Mucosa of stomach (tissue), 1 donor: ENCODE results near the gene SMTNL2.
"Not testable (repeated sequence)": the region's sequence is repeated elsewhere in the genome, so short reads cannot be mapped to it uniquely, and the experiment has no call there.

ENCODE experiments used
- H3K27me3 ChIP-seq: one replicate; pipeline ENCODE4 v1.7.0; 2013; ENCODE audit warnings: mild to moderate bottlenecking, low read length; ENCODE audit not compliant: control insufficient read depth, insufficient read depth
- H3K36me3 ChIP-seq: one replicate; pipeline ENCODE4 v1.7.0; 2013; ENCODE audit warnings: low read length; ENCODE audit not compliant: control insufficient read depth, insufficient read depth
- H3K4me1 ChIP-seq: one replicate; pipeline ENCODE4 v1.7.0; 2013; ENCODE audit warnings: mild to moderate bottlenecking, low read length; ENCODE audit not compliant: control insufficient read depth, insufficient read depth
- H3K4me3 ChIP-seq: one replicate; pipeline ENCODE4 v1.7.0; 2013; ENCODE audit warnings: low read length
- H3K9ac ChIP-seq: one replicate; pipeline ENCODE4 v1.7.0; 2013; ENCODE audit warnings: mild to moderate bottlenecking, low read length, moderate library complexity
- H3K9me3 ChIP-seq: one replicate; pipeline ENCODE4 v1.7.0; 2013; ENCODE audit warnings: mild to moderate bottlenecking, low read length, moderate library complexity; ENCODE audit not compliant: control insufficient read depth
- donor health status: Pancreatic carcinoma.

SMTNL2 gene

DNA sequence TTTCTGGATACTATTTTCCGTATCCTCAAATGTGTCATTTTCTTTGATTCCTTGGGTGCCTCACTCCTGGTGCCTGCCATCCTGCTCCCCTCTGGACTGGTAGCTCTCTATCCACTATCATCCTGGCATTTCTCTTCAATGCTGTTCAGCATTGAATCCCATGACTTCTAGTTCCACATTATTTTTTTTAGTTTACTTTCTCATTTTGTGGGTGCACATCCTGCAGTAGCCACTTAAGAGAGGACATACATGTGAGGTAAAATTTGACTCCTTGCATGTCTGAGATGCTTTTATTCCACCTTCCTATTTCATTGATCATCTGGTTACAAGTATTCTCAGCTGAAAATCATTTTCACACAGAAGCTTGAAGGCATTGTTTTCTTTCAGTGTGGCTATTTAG, 38.0 kb downstream of the SMTNL2 start:
- Histone ChIP-seq H3K4me3 (no peak overlapping the region), H3K9ac (no peak overlapping the region), H3K9me3 (no peaks in the 10 kb centered on the region), H3K4me1 (peaks cover 3% of the 10 kb centered on the region), H3K36me3 (no peaks in the 10 kb centered on the region), H3K27me3 (peaks cover 6% of the 10 kb centered on the region)

DNA sequence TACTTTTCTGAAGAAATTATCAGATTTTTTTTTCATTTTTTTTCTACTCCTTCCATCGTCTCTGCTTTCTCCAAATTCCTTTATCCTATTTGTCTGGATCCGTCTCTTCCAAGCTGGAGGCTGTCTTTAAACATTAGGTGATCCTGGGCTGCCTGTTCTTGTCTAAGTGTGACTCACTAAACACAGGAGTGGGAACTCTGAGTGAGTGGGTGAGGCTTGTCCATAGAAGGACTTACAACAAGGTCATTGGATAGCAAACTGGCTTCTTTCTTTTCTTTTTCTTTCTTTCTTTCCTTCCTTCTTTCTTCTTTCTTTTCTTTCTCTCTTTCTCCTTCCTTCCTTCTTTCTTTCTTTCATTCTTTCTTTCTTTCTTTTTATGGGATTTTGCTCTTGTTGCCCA, 38.9 kb downstream of the SMTNL2 start:
- H3K9ac ChIP-seq, result no peak overlapping the region
- no peaks in the 10 kb centered on the region for H3K36me3 ChIP-seq
- H3K4me3 ChIP-seq, result no peak overlapping the region
- no peaks in the 10 kb centered on the region for H3K27me3 ChIP-seq
- H3K4me1 ChIP-seq, result peaks cover 3% of the 10 kb centered on the region
- H3K9me3 ChIP-seq, result no peaks in the 10 kb centered on the region

DNA sequence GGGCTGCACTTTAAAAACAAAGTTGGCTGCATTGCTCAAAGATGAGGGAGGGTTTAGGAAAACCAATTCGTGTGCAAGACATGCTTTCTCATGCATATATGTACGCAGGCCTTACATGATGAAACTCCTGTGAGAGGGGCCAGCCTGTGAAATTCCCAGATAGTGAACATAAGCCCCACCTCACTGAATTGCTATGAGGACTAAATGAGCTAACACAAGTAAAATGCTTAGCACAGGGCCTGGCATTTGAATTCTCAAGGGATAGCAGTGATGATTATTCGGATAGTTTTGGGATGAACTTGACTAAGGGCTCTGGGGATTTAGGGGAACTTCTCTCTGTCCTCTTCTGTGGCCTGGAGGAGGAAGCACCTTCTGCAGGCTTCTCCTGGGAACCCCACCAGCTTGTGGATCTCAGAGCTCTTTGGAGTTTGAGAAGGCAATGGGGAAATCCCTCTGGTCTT, 40.2 kb downstream of the SMTNL2 start:
- H3K36me3 ChIP-seq, H3K27me3 ChIP-seq, H3K4me3 ChIP-seq, H3K9ac ChIP-seq, H3K9me3 ChIP-seq, H3K4me1 ChIP-seq: not testable (repeated sequence)

DNA sequence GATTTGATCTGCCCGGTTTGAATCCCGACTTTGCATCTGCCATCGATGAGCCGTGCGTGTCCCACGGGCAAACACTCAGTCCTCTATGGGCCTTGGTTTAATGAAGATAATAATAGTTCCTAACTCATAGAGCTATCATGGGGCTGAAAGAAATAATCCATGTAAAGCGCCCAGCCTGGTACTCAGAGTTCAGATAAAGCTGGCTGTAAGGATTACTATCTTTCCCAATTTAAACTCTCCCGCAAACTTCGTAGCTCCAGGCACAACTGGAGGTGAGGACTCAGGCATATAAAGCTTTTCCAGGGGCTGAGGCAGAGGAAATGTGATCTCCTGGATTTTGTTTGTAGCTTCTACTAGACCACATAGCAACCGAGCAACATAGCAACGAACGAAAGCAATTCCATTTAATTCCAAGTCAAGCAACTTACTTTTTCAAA, 40.9 kb downstream of the SMTNL2 start:
- Histone ChIP-seq H3K4me3 (no peak overlapping the region), H3K36me3 (no peaks in the 10 kb centered on the region), H3K4me1 (peaks cover 3% of the 10 kb centered on the region), H3K27me3 (no peaks in the 10 kb centered on the region), H3K9me3 (no peaks in the 10 kb centered on the region), H3K9ac (no peak overlapping the region)

DNA sequence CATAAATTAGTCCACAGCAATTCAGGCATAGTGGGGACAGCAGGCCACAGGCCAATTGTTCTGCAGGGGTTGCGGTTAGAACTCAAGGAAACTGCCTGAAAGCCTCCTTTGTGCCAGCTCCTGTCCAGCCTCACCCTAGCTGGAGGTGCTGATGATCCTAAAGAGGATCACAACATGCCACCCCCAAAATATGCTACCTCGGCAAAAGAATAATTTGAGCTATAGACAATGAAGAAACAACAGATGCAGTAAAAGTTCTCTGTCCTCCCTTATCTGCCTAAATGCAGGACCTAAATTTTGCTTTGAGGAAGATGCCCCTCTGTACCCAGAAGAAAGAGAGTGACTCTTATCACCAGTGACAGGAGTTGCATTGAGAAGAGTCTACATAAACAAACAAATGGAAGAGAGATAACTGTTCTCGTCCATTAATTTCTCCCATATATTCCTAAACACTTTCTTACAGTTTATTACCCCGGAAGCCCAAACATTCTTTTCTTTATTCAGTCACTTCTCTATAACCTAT, 42.5 kb downstream of the SMTNL2 start:
- H3K4me1 ChIP-seq, result peaks cover 3% of the 10 kb centered on the region

DNA sequence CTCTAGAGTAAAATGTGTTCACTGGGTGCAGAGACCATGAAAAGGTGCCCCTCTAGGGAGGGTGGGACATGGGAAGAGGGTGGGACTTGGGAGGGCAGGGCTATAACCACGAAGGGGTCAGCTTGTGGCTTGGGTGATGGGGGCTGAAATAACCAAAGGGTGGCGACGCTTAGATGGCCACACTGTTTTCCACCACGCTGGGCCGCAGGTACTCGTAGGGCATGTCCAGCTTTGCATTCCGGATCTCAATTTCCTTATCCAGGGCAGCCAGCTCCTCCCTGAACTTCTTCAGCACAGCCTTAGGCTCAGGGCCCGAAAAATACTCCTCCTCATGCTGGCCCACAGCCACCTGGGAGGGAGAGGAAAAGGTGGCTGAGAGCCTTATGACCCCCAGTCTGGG, 47.1 kb downstream of the SMTNL2 start:
- H3K36me3 ChIP-seq, result no peaks in the 10 kb centered on the region
- H3K9ac ChIP-seq, result no peak overlapping the region
- no peaks in the 10 kb centered on the region for H3K4me1 ChIP-seq
- H3K4me3 ChIP-seq, result no peak overlapping the region
- H3K27me3 ChIP-seq, result peaks cover 16% of the 10 kb centered on the region
- no peaks in the 10 kb centered on the region for H3K9me3 ChIP-seq

More for the DNA sequence above, 42.5 kb downstream of the SMTNL2 start:
- H3K9me3 ChIP-seq, result no peaks in the 10 kb centered on the region
- H3K27me3 ChIP-seq, result no peaks in the 10 kb centered on the region
- H3K36me3 ChIP-seq, result no peaks in the 10 kb centered on the region
- no peak overlapping the region for H3K9ac ChIP-seq
- H3K4me3 ChIP-seq, result no peak overlapping the region

DNA sequence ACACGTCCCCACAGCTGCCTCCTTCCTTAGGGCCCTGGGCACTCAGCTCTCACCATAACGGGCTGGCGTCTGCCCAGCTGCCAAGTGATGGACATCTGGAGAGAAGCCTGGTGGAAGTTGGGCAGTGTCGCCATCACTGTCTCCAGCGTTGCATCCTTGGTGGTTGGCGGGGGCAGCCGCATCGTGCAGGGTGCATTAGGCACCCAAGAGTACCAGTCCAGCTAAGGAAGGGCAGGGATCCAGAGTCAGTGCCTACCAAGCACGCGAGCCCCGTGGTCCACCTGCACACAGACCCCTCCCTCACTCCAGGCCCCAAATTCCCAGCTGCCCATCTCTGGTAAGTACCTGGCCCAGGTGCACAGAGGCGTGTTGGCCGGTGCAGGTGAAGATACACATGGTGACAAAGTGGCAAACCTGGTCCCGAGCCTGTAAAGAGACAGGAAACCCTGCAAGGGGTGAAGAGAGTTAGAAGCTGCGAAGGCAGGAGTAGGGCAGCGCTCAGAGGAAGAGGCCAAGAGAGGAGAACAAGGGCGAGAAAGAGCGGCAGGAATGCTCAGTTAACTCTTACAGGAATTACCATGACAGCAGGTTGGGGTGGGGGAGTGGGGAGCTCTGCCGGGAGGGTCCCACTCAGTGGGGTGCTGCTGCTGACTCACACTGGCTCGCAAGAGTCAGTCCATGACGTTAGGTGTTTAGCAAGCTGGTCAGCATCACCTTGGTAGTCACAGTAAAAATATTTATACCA, 47.7 kb downstream of the SMTNL2 start:
- peaks cover 22% of the 10 kb centered on the region for H3K27me3 ChIP-seq
- no peaks in the 10 kb centered on the region for H3K9me3 ChIP-seq
- H3K36me3 ChIP-seq, result no peaks in the 10 kb centered on the region

DNA sequence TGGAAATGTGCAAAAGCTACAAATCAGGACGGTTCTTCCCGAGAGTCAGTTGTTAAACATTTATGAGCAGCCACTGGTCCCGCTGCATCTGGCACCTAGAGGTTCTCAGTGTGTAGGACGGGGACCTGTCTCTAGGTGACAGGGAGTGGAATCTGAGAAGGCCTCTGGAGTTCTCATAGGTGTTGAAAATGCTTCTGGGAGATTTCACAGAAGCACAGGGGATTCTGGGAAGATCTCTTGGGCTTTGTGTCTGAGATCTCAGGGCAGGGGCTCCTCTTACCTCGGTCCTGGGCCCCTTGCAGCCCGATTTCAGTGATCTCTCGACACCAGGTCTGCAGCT, 48.2 kb downstream of the SMTNL2 start:
- H3K4me1 ChIP-seq, result no peaks in the 10 kb centered on the region
- no peaks in the 10 kb centered on the region for H3K36me3 ChIP-seq
- no peak overlapping the region for H3K9ac ChIP-seq
- no peaks in the 10 kb centered on the region for H3K9me3 ChIP-seq
- H3K4me3 ChIP-seq, result no peak overlapping the region
- peaks cover 24% of the 10 kb centered on the region for H3K27me3 ChIP-seq

More for the DNA sequence above, 47.7 kb downstream of the SMTNL2 start:
- H3K4me3 ChIP-seq, result no peak overlapping the region
- no peaks in the 10 kb centered on the region for H3K4me1 ChIP-seq
- no peak overlapping the region for H3K9ac ChIP-seq

DNA sequence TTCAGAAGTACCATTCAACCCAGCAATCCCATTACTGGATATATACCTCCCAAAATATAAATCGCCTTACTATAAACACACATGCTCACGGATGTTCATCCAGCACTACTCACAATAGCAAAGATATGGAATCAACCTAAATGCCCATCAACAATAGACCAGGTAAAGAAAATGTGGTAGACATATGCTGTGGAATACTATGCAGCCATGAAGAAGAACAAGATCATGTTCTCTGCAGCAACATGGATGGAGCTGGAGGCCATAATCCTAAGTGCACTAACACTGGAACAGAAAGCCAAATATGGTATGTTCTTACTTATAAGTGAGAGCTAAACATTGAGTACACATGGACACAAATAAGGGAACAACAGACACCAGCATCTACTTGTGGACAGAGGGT, 49.3 kb downstream of the SMTNL2 start:
- no peaks in the 10 kb centered on the region for H3K36me3 ChIP-seq
- H3K27me3 ChIP-seq, result peaks cover 25% of the 10 kb centered on the region
- H3K9me3 ChIP-seq, result no peaks in the 10 kb centered on the region
- H3K9ac ChIP-seq, result no peak overlapping the region
- H3K4me1 ChIP-seq, result no peaks in the 10 kb centered on the region
- H3K4me3 ChIP-seq, result no peak overlapping the region

DNA sequence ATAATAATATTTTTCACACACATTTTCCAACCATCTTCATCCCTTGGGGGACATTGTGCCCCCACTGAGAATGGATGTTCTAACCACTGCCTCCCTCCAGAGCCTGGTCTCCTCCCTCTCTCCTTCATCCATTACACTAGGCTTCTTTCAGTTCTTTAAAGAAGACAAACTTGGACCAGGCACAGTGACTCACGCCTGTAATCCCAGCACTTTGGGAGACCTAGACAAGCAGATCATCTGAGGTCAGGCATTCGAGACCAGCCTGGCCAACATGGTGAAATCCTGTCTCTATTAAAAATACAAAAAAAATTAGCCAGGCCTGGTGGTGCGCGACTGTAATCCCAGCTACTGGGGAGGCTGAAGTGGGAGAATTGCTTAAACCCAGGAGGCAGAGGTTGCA, 50.6 kb downstream of the SMTNL2 start:
- Histone ChIP-seq H3K4me1 (peaks cover 6% of the 10 kb centered on the region), H3K27me3 (peaks cover 35% of the 10 kb centered on the region), H3K9me3 (no peaks in the 10 kb centered on the region), H3K4me3 (no peak overlapping the region), H3K9ac (no peak overlapping the region), H3K36me3 (no peaks in the 10 kb centered on the region)

DNA sequence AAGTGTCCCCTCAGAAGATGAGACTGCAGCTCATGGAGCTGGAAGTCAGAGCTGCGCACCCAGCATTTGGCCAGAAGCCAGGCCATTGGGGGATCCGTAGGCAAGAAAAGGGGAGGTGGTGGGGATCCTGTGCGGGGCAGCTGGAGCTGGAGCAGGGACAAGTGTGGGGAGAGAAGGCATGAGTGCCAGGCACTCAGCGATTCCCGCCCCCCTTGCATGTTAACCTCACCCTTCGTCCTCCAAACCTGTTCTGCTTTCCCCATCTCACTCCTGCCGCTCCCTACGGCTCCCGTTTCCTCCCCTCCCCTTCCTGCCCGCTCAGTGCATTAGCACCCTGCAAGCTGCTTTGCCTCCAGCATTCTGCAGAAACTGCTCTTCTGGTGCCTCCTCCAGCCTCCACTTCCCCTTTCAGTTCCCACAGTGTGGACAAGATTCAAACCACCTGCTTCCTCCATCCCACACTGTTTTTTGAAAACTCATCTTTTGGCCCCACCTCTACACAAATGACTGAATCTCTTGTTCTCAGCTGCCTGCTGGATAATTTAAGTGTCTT, 51.6 kb downstream of the SMTNL2 start:
- H3K9me3 ChIP-seq, result no peaks in the 10 kb centered on the region
- no peak overlapping the region for H3K4me3 ChIP-seq
- H3K27me3 ChIP-seq, result peaks cover 38% of the 10 kb centered on the region
- H3K9ac ChIP-seq, result no peak overlapping the region
- peaks cover 6% of the 10 kb centered on the region for H3K4me1 ChIP-seq
- no peaks in the 10 kb centered on the region for H3K36me3 ChIP-seq

DNA sequence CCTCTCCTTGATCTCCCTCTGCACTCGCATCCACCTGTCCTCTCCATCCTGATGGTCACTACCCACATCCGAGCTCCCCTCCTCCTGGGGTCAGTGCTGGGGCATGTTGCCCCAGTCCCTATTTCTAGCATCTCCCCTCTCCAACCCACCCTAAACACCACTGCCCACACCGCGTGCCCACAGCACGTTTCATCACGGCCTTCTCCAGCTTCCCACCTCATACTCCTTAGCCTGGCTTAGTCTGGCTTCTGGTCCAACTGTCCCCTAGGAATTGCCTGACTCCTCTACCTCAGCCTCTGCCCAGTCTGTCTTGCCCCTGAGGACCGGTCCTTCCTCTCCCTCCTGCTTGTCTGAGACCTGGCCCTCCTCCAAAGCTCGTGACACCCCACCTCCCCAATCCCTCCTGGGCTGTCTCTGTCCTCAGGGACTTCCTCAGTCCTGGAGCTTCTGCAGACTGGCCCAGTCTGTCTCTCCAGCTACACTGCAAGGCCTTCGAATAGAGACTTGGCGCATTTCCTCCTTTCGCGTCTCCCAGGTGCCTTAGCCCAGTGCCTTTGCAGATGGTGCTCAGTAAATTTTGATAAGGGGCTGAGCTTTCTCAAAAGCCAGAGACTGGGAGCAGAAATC, 52.3 kb downstream of the SMTNL2 start:
- no peaks in the 10 kb centered on the region for H3K36me3 ChIP-seq
- peaks cover 10% of the 10 kb centered on the region for H3K4me1 ChIP-seq
- H3K4me3 ChIP-seq, result no peak overlapping the region
- H3K27me3 ChIP-seq, result peaks cover 44% of the 10 kb centered on the region
- H3K9me3 ChIP-seq, result no peaks in the 10 kb centered on the region
- no peak overlapping the region for H3K9ac ChIP-seq
